Glutamatergic neuron (in vitro differentiated cells): ENCODE measurements around the gene PAX7. TPM values are rescaled to one million over a fixed set of nuclear protein-coding genes. Genes with fewer than 3 reads are reported as not detected.
A peak's percentile ranks its signal among the peaks of the same experiment; 100 is the strongest.

Experiments used
- DNase-seq: peaks from one replicate; pipeline ENCODE4 v3.0.0; 2022
- H3K27ac Mint-ChIP-seq: one replicate; pipeline ENCODE4 v1.8.0; 2020; ENCODE audit warnings: mild to moderate bottlenecking, mixed read lengths, inconsistent platforms; ENCODE audit not compliant: unreplicated experiment
- H3K27me3 Mint-ChIP-seq: one replicate; pipeline ENCODE4 v1.8.0; 2020; ENCODE audit warnings: mild to moderate bottlenecking, moderate library complexity, mixed read lengths, inconsistent platforms; ENCODE audit not compliant: unreplicated experiment
- H3K36me3 Mint-ChIP-seq: one replicate; pipeline ENCODE4 v1.8.0; 2020; ENCODE audit warnings: mild to moderate bottlenecking, mixed read lengths, inconsistent platforms; ENCODE audit not compliant: unreplicated experiment
- H3K4me1 Mint-ChIP-seq: one replicate; pipeline ENCODE4 v1.8.0; 2020; ENCODE audit warnings: mild to moderate bottlenecking, low read depth, mixed read lengths, inconsistent platforms; ENCODE audit not compliant: unreplicated experiment
- H3K4me3 Mint-ChIP-seq: one replicate; pipeline ENCODE4 v1.8.0; 2020; ENCODE audit warnings: mild to moderate bottlenecking, mixed read lengths, inconsistent platforms; ENCODE audit not compliant: unreplicated experiment
- H3K9me3 Mint-ChIP-seq: one replicate; pipeline ENCODE4 v1.8.0; 2020; ENCODE audit warnings: mild to moderate bottlenecking, moderate library complexity, mixed read lengths, inconsistent platforms; ENCODE audit not compliant: unreplicated experiment
- CTCF ChIP-seq: fragments of 200-600 bp; sonication (generic); IDR thresholded peaks from one replicate; pipeline ENCODE4 v1.5.0; 2021; ENCODE audit not compliant: partially characterized antibody, unreplicated experiment
- total RNA-seq: library from RNA; stranded (reverse); fragmentation: NEBNext Ultra II Directional; extraction: Animal tissue kit (Norgen Biotek cat#: 25700); gene quantifications from one replicate; pipeline ENCODE4 v1.2.1, GENCODE V29; 2021; ENCODE audit not compliant: unreplicated experiment

Gene PAX7
- total RNA-seq, 1 donor from 2014 or later: 0.07 TPM

DNA sequence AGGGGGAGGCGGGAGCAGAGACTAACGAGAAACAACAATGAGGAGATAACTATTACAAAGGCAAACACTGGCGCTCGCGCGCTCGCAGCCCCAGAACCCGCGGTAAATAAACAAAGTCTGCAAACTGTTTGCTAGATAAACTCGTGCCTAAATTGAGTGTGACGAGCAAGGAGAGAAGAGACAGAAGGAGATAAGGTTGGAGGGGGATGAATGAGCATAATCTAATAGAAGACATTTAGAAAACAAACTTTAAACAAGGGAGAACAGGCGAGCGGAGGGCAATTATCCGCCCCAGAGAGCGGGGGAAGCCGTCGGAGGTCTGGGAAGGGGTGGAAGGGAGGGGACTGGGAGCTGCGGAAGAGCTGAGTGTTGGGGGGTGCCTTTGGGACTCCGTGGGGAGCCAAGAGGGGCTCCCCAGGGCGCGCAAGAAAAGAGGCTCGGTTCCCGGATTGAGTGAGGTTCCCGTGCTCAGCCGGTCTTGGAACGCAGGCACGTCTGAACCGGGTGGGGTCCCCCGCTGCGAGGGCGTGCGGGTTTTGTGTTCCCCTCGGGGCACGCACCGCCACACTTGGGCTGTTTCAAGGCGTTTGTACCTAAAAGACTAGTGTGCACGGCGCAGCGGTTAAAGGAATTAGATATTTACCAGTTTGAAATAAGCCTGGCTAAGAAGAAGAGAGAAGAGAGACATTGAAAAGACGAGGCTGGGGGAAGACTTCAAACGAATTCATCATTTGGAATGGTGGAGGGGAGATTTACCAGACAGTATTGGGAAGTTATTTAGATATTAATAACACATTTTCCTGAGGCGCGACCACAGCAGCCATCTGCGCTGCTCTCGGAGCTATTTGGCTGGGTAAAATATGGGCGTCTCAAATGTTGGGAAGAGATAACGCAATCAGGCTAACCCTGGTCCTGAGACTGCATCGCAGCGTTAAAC, 10.6 kb downstream of the PAX7 start:
- H3K27me3 Mint-ChIP-seq: peaks cover 57% of the 10 kb centered on the region
- peaks cover 9% of the 10 kb centered on the region for H3K9me3 Mint-ChIP-seq
- DNase-seq: no peak
- peak overlapping the region; percentile 12 for H3K4me3 Mint-ChIP-seq
- no peaks in the 10 kb centered on the region for H3K36me3 Mint-ChIP-seq
- TF ChIP-seq CTCF: no peak
- H3K27ac Mint-ChIP-seq: no peak overlapping the region
- peaks cover 36% of the 10 kb centered on the region for H3K4me1 Mint-ChIP-seq

DNA sequence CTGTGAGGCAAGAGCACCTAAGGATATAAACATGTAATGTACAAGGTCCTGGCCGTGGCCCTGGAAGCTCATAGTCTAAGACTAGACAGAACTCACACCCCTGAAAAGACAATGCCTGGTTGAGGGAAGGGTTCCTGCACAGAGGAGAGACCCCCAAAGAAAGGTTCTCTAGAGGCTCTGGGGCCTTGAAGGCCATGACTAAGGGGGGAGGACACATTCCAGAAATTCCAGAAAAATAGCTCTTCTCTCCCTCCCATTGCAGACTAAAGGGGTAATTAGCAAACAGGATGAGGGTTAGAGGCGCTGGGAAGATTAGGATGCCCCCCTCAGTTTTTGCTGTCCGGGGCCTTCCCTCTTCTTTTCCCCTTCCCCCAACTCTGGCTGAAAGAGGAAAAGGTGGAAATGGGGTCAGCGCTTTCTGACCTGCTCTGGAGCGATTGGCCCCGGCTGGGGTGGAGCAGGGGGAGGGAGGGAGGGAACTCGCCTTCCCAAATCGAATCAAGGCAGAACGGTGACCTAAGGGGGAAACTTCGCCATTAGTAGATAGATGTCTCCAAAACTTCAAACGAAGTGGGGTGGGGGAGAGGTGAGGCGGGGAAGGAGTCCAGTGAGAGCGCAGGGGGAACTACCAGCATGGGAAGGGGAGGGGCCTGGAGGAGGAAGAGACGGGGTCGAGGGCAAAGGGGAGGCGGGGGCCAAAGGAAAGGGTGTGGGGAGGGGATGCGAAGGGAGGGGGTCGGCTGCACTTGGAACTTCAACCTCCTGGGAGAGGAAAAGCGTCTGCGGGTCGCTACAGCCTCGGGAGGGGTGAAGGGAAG, 11.8 kb downstream of the PAX7 start:
- Mint-ChIP-seq H3K27ac (no peak overlapping the region), H3K4me3 (no peak overlapping the region), H3K9me3 (peaks cover 9% of the 10 kb centered on the region), H3K4me1 (peaks cover 29% of the 10 kb centered on the region), H3K36me3 (no peaks in the 10 kb centered on the region), H3K27me3 (peaks cover 52% of the 10 kb centered on the region)
- no peak for TF ChIP-seq CTCF
- no peak for DNase-seq

DNA sequence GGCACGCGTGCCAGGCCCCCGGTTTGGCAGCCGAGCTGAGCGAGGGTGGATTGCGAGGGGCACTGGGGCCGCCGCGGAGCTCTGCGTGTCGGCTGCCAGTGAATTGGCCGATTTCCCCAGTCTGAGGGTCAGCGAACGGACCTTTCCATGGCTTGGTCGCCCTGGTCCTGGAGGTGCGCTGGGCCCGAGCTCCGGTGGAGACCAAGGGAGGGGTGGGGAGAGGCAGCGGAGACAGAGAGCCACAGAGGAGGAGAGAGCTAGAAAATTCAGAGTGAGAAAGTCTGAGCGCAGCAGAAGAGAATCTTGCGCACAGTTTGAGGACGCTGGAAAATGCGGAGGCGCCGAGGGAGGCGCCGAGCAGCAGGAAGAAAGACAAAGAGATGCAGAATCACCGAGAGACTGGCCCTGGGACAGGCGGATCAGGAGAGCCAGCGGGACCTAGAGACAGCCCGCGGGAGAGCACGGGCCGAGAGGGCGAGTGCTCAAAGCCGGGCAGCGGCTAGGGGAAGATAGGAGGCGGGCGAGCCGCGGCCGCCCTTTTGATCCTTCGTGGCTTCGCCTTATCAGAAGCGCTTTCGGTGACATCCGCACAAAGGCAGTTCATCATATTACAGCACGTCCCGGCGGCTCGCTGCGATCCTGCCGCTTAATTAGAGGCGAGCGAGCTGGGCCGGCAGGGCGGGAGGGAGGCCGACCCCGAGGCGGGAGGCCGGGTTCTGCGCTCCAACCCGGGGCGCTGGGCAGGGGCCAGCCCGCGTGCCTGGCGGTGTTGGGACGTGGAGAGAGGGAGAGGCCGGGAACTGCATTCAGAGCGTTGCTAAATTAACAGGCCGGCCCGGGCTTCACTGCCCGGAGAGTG, 12.7 kb downstream of the PAX7 start:
- no peak for TF ChIP-seq CTCF
- Mint-ChIP-seq H3K9me3 (peaks cover 7% of the 10 kb centered on the region), H3K36me3 (no peaks in the 10 kb centered on the region), H3K4me1 (peaks cover 23% of the 10 kb centered on the region), H3K27ac (no peak overlapping the region), H3K27me3 (peaks cover 50% of the 10 kb centered on the region), H3K4me3 (peak overlapping the region; percentile 82)
- peak; percentile 58 for DNase-seq

DNA sequence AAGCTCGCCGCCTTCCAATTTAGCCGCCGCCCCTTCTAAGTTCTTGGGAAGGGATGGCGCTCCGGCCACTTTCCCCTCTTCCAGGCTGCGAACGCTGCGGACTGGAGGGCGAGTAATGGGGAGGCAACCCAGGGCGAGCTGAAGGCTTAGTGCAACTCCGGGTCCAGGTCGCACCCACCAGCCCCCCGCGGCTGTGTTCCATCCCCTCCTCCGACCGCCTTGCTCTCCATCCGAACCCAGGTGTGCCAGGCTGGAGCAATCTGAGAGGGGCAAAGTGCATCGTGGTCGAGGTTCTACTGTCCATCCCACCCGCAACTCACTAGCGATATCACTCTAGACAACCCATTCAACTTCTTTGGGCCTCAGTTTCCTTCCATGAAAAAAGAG, 13.4 kb downstream of the PAX7 start:
- TF ChIP-seq CTCF: no peak
- Mint-ChIP-seq H3K4me3 (no peak overlapping the region), H3K27me3 (peaks cover 51% of the 10 kb centered on the region), H3K36me3 (no peaks in the 10 kb centered on the region), H3K27ac (no peak overlapping the region), H3K4me1 (peaks cover 18% of the 10 kb centered on the region), H3K9me3 (peaks cover 8% of the 10 kb centered on the region)
- DNase-seq: no peak
